Activated CD4-positive, CD25-positive, alpha-beta regulatory T cell treated with anti-CD3 and anti-CD28 coated beads, Interleukin-2, amount 50 U/mL, for 24 hours (primary cell): ENCODE results near the gene TOX3.

Experiments used
- ATAC-seq, 2 donors: fragments of 150-1000 bp; cut with Tn5 transposase; one replicate each; pipeline ENCODE4 v1.10.0; 2021; ENCODE audit warnings: mild to moderate bottlenecking in 1 of 2, moderate library complexity in 1 of 2

TOX3 gene

DNA sequence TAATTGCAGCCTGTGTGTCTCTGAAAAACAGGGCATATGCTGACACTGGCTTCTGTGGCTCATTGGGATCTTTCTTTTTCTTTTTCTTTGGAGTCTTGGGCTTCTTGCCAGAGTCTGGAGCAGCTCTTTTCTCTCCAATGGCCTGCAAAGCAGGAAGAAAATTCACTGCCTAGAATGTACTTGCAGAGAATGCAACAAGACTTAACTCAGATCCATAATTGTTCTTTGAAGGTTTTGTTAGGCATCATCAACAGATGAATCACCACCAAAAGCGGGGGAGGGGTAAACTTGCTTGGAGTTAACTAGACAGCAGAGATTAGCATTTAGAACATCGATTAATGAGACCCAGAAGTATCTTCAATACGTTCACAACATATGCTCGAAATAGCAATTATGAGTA is 100.9 kb downstream of the TOX3 start:
- ATAC-seq = no peak

DNA sequence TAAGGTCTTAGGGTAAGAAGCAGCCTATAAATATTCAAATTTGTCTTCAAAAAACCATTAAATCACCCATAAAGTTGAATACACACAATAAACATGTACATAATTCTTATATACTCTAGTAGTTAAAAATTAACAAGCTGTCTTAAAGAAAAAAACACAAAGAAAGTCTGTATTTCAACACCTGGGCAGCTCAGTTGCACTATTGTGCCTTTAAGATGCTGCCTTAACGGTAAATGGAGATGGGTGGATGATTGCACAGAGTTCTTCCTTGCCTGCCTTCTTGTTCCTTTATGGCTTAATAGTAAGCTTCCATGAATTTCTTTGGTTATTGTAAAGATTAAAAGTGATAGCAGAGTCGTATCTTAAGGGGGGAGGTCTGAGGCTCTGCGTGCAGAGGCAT is 105.1 kb downstream of the TOX3 start:
- no peak for ATAC-seq

DNA sequence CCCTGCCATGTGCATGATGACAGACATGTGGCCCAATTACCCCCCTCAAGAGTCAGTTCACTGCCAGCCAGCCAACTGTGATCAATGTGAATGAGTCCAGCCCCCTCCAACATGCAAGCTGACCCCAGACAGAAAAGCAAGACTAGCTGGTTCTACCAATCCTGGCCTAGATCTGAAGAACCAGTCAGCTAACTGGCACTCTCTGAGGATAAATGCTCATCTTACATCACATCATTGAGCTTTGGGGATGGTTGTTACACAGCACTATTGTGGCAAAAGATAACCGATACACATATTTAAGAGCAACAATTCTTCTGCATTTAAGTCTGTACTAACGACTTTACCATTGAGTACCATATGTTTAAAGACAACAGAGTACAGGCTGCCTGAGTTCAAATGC is 106.7 kb downstream of the TOX3 start:
- ATAC-seq = no peak

DNA sequence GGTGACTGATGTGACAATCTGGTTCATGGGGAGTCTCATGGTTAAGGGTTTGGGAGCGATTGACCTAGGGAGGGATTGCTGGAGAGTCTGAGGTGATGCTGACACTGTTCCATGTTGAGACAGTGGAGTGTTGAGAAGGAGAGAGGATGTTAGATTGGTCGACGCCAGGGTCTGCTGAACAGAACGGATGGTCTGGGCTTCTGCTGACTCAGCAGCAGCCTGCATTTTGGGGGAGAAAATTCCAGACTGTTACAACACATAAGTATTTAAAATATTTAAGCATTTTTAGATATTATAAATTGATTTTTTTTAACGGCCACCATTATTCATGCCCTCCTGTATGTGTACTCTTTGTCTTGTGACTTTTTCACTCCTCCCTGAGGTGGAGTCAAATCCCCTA is 107.2 kb downstream of the TOX3 start:
- ATAC-seq = no peak

DNA sequence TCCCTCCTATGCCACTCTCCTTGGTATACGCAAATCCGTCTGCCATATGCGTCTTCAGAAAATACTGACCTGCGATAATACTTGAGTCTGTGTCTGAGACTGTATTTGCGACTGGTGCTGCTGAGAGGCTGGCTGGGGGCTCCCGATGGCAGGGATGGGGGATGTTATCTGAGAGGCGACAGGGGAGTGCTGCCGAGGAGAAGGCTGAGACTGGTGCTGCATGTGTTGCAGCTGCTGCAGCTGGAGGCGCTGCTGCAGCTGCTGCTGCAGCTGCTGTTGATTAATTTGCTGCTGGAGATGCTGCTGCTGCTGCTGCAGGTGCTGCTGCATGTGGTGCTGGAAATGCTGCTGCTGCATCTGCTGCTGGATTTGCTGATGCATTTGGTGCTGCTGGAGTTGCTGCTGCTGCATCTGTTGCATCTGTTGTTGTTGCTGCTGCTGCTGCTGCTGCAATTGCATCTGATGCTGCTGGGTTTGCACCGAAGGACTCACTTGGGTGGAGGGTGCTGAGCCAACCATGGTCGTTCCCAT is 107.7 kb downstream of the TOX3 start:
- no peak for ATAC-seq

DNA sequence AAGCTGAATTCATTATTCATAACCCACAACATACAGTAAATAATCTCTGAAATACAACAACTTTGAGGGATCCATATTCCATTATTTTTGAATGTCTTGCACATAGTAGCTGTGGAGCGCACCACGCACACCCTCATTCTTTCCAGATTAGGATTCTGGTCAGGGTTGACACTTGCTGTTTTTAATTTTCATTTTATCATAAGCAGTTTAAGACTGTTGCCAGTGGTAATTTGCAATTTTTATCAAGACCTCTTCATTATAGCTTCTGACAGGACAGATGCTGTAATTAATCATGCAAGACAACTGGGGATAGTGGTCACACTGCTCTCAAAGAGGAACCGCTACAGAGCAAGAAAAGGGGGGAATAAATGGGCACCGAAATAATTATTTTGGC is 109.7 kb downstream of the TOX3 start:
- ATAC-seq = no peak

DNA sequence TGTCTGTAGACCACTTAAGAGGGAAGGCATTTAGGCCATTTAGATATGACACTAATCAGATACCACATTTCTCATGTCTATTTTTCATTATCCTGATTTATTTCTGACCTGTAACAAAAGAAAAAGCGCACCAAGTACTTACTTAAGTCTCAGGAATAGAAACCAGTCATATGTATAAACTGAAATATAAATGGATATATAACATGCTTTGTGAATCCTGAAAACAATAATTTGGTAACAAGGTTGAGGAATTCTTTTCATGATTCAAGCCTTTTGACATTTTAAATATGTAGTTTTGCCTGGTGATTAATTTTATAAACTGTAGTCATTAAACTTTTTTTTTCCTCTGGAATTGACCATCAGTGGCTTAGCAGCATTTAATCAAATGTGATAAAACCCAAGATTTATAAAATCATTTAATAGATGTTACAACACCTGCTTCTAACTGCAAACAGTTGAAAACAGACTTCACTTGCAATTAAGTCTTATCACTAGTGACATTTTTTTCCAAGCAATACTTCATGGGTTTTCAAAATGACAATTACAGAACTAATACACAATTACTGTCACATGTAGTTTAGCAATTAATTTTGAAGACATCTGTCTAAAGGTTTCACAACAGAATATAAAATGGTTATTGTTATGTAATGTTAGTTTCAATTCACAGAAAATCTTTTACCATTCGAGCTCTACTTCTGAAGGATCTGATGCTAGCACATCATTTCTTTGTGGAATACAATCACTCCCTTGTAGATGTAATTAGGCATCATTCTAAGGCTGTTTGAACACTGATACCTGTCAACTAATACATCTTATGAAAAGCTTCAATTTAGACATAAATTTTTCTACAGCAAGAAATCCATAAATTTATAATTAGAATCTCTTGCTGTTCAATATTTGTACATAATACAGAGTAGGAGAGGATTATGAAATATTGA is 110.3 kb downstream of the TOX3 start:
- no peak for ATAC-seq

DNA sequence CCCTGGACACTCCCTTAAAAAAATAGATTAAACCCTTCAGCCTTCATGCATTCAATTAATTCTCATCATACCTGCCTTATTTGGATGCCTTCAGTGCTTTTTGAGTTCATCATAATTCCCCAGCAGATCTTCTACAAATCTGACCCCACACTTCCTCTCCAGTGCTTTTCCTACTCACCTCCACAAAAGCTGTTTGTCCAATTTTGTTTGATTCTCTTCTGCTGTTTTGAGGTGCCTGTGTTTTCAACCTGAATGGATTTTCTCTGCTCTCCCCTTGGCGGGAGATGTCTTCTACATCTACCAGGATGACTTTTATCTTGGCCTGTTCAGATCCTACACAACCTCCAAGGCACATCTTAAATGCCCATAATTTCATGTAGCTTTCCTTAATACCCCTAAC is 112.7 kb downstream of the TOX3 start:
- ATAC-seq = no peak

DNA sequence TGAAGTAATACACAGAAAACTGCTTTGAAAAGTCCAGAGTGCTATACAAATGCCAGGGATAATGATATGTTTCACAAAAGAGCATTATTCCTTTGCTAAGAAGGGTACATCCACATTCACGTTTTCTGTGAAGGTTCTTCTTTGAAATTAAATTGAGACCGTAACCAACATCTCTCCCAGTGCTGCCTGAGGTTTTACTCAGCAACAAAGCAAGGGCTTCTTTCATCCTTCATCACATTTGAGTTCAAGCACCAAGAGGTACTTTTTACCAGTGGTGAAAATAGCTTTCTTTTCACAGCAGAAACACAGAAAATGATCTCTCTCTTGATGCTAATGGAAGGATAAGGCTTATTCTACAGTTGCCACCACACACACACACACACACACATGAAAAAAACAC is 113.3 kb downstream of the TOX3 start:
- ATAC-seq = no peak

DNA sequence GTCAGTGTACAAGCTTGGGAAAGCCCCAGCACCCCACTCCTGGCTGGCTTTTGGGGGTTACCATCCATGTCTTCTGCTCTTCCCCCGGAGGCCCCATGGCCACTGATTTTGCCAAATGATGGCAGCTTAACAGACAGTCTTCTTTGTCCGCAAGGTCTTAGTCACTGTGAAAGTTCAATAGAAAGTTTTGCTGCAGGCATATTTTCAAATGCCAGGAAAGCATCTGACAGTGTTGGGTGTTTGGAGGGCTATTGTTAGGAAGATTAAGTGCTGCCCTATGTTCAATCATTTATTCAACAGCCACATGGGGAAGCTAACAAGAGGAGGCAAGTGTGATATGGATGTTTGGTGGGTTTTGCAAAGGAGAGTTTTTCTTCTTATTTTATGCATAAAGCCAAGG is 122.4 kb downstream of the TOX3 start:
- ATAC-seq = no peak

DNA sequence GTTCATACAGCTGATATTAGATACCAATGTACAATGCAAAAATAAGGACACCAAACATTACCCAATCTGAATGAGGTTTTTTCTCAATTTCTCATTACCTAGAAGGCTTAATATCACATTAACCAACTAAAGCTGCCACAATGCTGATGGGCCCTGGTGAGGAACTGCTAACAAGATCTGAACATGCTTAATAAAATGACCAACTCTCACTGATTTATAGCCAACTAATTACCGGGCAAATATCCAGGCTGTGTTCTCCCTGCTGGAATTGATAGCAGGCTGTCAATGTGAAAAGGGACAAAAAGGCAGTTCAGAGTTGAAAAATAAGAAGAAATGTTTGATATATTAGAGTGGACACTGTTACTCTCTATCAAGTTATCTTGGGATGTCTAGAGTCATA is 124.6 kb downstream of the TOX3 start:
- no peak for ATAC-seq

DNA sequence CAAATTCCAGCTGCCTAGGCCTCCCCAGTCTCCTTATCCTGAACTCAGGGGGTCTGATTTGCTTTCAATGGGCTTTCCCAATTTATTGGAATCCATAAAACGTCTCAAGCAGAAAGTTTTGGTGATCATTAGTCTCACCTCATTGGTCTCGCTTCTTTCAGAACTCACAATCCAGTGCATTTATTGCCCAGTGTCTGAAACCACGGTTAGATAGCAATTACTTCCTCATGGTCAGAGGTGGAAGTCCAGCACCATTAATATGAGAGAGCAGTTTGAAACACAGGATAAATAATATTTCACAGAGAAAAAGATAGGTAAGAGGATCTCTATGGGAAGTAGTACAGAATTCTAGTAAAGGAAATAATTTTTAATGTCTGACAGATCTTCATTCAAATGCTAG is 128.7 kb downstream of the TOX3 start:
- no peak for ATAC-seq

DNA sequence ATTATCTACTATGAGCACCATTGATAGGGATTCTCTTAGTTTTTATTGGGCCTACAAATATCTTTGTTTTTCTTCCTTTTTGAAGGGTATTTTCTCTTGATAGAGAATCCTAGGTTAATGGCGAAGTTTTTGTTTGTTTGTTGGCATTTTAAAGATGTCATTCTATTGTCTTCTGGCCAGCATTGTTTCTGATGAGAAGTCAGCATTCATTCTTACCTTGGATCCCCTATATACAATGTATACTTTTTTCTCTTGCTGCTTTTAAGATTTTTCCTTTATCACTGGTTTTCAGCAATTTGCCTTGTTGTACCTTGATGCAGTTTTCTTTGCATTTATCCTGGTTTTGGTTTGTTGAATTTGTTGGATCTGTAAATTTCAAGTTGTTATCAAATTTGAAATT is 130.1 kb downstream of the TOX3 start:
- ATAC-seq = no peak

DNA sequence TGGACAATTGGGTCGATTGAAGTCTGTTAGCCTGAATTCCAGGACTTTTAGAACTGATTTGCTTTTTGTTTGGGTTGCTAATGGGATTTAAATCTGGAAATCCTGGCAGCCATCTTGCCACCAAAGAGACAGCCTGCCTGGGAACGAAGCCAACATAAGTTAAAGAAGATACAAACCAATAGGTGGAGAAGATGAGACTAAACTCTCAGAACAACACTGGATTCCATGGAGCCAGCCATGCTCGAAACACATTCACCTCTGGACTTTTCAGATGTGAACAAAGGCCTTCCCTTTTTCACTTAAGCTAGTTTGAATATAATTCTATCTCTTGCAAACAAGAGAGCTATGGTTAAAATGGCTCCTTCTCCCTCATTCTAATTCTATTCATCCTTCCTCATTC is 135.9 kb downstream of the TOX3 start:
- ATAC-seq = no peak

DNA sequence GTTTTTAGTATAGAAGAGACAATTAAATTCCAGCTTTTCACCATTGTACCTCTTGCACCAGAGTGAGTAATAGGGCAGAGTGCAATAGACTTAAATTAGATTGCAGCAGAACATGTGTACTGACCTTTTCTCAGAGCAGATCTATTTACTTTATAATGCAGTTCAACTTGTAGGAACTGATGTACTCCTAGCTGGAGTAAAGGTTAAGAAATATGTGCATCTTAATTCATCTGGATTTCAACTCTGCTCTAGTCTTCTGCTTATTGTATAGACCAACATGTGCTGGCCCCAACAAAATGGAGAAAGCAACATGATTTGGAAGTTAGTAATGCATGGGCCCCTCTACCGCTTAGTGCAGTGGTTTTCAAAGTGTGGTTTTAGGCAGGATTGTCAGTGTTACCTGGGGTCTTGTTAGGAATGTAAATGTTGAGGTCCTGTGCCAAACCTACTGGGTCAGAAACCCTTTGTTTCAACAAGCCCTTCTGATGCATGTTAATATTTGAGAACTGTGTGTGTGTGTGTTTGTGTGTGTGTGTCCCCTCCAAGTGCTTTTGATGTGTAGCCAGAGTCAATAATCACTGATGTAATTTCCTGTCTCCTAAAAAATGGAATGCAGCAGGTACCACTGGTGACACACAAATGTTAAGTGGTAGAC is 138.6 kb downstream of the TOX3 start:
- ATAC-seq = no peak

DNA sequence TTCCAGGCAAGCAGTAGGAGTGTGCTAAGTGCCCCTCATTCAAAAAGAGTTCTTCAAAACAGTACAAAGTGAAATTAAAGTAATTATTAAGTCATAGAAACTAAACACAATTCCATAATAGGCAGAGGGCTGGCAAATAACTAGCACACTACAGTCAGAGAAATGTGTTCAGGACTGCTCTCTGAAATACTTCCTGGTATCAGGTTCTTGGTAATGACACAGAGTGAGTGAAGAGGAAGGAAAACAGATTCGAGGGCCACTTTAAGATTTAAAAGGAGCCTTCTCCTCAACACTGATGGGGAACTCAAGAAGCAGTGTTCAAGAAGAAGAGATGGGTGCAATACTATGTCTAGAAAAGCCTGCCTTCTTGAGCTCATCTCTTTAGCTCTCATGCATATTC is 139.2 kb downstream of the TOX3 start:
- ATAC-seq = no peak

DNA sequence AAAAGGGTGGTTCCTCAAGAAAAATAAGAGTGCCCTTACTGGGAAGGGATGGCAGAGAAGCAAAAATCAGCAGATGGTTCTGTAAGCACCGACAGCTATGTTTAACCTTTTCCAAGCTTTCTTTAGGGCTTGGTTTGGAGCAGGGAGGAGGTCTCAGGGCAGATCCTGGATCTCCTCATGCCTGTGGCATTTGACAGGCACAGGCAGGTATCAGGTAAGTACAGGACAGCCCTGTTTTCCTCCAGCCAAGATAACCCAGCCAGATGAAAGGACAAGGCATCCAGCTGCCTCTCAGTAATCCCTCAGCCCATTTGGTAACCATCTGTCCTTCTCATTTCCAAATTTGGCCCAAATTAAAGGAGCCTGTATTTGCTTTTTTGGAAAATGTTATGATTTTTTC is 141.5 kb downstream of the TOX3 start:
- ATAC-seq = no peak

DNA sequence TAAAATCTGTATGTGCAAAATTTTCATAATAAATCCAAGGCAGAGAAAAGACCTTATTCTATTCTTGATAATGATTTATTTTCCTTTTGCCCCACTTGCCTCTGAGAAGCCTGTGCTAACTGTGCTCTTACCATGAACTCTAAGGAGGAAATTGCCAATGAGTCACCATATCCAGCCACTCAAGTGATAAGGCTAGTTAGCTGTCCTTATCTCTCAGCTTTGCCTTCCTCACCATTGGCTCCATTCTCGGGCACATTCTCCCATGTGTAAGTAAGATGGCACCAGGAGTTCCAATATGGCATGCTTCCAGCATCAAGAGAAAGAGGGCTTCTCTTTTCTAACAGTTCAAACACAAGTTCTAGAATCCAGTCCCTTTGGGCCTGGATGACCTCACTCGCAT is 142.4 kb downstream of the TOX3 start:
- no peak for ATAC-seq

DNA sequence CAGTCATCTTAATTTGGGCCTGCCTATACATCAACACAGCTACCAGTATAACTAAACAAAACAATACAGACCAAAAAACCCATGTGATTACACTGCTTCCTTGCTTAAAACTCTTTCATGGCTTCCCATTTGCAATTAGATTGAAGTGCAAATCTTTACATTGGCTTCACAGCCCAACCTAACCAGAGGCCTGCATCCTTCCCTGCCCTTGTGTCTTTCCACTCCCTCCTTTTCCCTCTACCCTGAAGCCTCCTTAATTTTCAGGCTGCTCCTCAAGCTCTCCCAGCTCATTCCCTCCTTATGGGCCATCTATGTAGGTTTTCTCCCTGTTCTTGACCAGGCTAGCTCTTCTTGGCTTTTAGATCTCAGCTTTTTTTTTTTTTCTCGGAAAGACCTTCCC is 147.8 kb downstream of the TOX3 start:
- no peak for ATAC-seq

DNA sequence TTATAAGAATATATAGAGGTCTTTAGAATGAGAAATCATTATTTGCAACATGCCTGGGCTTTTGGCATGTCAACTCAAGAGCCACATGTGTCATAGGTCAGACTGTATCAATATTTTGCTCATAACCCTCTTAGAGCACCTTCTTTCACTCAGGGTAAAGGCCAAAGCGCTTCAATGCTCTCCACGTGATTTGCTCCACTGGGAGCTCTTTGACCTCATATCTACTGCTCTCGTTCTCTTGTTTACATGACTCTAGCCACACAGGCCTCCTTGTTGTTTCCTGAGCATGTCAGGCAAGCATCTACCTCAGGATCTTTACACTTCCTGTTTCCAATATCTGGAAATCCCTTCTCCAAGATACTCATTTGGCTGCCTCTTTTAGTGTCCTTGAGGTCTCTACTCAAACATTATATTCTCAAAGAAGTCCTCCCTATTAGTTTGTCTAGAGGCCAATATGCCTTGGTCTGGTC is 148.4 kb downstream of the TOX3 start:
- no peak for ATAC-seq

DNA sequence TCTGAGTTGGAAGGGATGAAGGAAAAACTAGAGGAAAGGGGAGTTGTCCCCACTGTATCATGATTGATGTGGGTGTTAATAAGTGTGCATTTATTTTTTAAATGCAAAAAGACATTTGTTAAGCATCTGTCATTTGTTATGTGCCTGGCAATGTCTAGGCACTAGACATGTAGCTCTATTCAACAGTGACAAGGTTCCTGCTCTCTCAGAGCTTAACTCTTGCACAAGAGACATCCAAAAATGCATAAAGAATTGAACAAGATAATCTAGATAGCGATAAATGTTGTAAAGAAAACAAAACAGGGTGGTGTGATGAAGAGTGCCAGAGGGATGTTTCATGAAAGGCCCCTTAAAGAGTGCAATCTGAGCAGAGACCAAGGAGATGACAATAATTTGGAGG is 148.9 kb downstream of the TOX3 start:
- no peak for ATAC-seq

DNA sequence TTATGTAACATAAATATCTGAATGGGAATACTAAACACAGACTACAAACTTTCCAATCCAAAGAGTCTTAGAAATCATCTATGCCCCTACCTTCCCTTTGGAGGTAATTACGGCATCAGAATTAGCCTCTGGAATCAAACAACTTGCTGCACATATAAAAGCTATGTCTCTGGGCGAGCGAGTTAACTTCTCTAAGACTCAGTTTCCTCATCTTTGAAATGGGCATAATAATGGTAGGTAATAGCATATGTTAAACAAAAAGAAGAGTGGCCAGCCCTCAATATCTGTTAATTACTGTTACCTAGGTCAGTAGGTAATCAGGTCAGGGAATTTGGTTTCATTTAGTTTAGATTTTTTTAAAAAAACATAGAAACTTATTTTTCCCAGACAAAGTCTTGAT is 153.5 kb downstream of the TOX3 start:
- no peak for ATAC-seq

DNA sequence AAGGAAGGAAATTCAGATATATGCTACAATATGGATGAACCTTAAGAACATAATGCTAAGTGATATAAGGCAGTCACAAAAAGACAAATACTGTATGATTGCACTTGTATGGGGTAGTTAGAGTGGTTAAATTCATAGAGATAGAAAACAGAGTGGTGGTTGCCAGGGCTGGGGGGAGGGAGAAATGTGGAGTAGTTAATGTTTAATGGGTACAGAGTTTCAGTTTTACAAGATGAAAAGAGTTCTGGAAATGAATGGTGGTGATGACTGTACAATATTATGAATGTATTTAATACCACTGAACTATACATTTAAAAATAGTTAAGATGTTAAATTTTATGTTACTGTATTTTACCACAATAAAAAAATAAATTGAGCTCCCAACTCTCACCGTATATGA is 157.9 kb downstream of the TOX3 start:
- ATAC-seq = no peak
